ENCODE measurements around the gene ARL4D. TPM values are rescaled to one million over a fixed set of nuclear protein-coding genes. Genes with fewer than 3 reads are reported as not detected.

Gene ARL4D
- total and polyA plus RNA-seq, 2 of the 4 experiments (the other 2 are of a cell fraction): 12.5 to 30.7 TPM

DNA sequence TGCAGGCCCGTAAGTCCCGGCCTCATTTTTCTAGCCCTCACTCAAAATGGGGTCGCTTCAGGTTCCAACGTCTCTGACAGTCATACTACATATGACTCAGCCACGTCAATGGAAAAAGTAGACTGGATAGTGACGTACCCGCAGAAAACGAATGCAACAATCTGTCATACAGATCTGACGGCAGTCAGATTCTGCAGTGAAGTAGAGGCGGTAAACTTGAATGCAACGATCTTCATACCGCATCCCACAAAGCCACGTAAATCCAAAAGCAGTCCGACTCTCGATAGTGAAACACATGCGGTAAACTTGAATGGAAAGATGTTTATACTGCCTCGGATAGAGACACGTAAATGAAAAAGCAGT, 38.4 kb upstream of the ARL4D start:
- peak overlapping the region; percentile 62 for H3K9ac ChIP-seq (ENCODE audit: low read depth, low read length)
- no peaks in the 10 kb centered on the region for H3K27me3 ChIP-seq (ENCODE audit: control insufficient read depth, insufficient read depth, low read length)
- H4K20me1 ChIP-seq (ENCODE audit: insufficient read depth, low read length): peaks cover 5% of the 10 kb centered on the region; the same call in 1 of the 2 replicates
- H3K9me3 ChIP-seq (ENCODE audit: control insufficient read depth, insufficient read depth, low read length): no peaks in the 10 kb centered on the region
- peak overlapping the region; percentile 17 to 70 for H4K8ac ChIP-seq (ENCODE audit: low read depth in 2 of 2, low read length in 2 of 2)
- dilution Hi-C loops (cut with HindIII; ENCODE audit: low sequenced_read_pairs, unreplicated experiment): no loop called here
- H3K4me2 ChIP-seq (ENCODE audit: low read depth, low read length): peak overlapping the region; percentile 80
- peak overlapping the region; percentile 81 for H3K14ac ChIP-seq (replicated peaks; ENCODE audit: low read depth, low read length)
- ChIA-PET CTCF (interaction anchor here (1.6 to 1.7 kb wide), 2 partner anchors 21 to 124 kb away, joined by 7 to 13 read pairs; partner anchors contain the start of gene DHX8), POLR2A (ENCODE audit: unreplicated experiment) (interaction anchor here (0.5 to 2.3 kb wide), 28 partner anchors 9 to 863 kb away, joined by 3 to 68 read pairs (median 6); partner anchors contain the start of genes ARL4D, DHX8, NBR1 and RETREG3)
- peak overlapping the region; percentile 35 for H3K27ac ChIP-seq (ENCODE audit: insufficient read depth, low read length)
- H2BK20ac ChIP-seq (ENCODE audit: low read depth, low read length): peak overlapping the region; percentile 32
- peak overlapping the region; percentile 88 for H3K56ac ChIP-seq (ENCODE audit: extremely low read depth, insufficient read depth, low read length)
- WGBS, 2 experiments (ENCODE audit: extremely low coverage in 2 of 2, insufficient read length in 1 of 2): 0% methylated on average over 5 of the region's 18 CpGs; no CpG with 5 or more reads in 1 of the 2 experiments
- peak overlapping the region; percentile 22; the same call in 1 of the 2 replicates for H3K18ac ChIP-seq (ENCODE audit: low read depth, low read length)
- H2BK15ac ChIP-seq (ENCODE audit: low read depth, low read length): peak overlapping the region; percentile 3; the same call in 2 of the 3 replicates
- in situ Hi-C loops (cut with MboI; ENCODE audit: low sequenced_read_pairs): loop anchor here (25.0 kb wide), 1 partner anchor 373 kb away; the partner anchor contains the start of genes PTGES3L, RPL27 and RUNDC1
- H3K79me1 ChIP-seq (ENCODE audit: low read depth in 1 of 2, low read length in 2 of 2): peaks cover 0 to 25% of the 10 kb centered on the region in 2 experiments; a peak in 2 of 4 replicates
- peak overlapping the region; percentile 42 for H3K4me3 ChIP-seq (ENCODE audit: insufficient read depth, low read depth, low read length)
- peaks cover 7% of the 10 kb centered on the region for H3K9me1 ChIP-seq (ENCODE audit: insufficient read depth, low read length)
- H2BK5ac ChIP-seq (ENCODE audit: low read depth, low read length, poor library complexity, severe bottlenecking): peak overlapping the region; percentile 93
- peaks cover 15% of the 10 kb centered on the region for H3K4me1 ChIP-seq (ENCODE audit: control insufficient read depth, insufficient read depth, low read length)
- H4K91ac ChIP-seq (ENCODE audit: insufficient read depth, low read depth, low read length): peak overlapping the region; percentile 68
- no peaks in the 10 kb centered on the region for H3K36me3 ChIP-seq (ENCODE audit: control insufficient read depth, insufficient read depth, low read length)
- H4K5ac ChIP-seq (ENCODE audit: low read depth, low read length): peak overlapping the region; percentile 6
- H3K23ac ChIP-seq (ENCODE audit: low read depth, low read length): peak overlapping the region; percentile 86
- peak; percentile 97 for DNase-seq
- H2BK120ac ChIP-seq (ENCODE audit: low read depth, low read length): peak overlapping the region; percentile 49
- TF ChIP-seq BHLHE40 (IDR thresholded peaks at IDR 0.05; ENCODE audit: low read depth, low read length) (peak; percentile 31; the same call in 1 of the 2 replicates), FOS (IDR thresholded peaks at IDR 0.05; ENCODE audit: low read depth, low read length) (peak; percentile 76), SMC3 (IDR thresholded peaks at IDR 0.05; ENCODE audit: low read depth, low read length) (peak; percentile 1; the same call in 1 of the 2 replicates), NFE2L2 (IDR thresholded peaks at IDR 0.05; ENCODE audit: low read depth, low read length) (peak; percentile 53; the same call in 1 of the 2 replicates), MXI1 (IDR thresholded peaks at IDR 0.05; ENCODE audit: borderline replicate concordance, low read depth, low read length) (peak; percentile 72; the same call in 1 of the 2 replicates), CHD1 (IDR thresholded peaks at IDR 0.05; ENCODE audit: low read depth, low read length) (no peak), RAD21 (IDR thresholded peaks at IDR 0.05; ENCODE audit: low read length) (no peak), CEBPB (IDR thresholded peaks at IDR 0.05; ENCODE audit: low read depth, low read length) (peak; percentile 40; the same call in 1 of the 2 replicates)
- intact Hi-C loops (cut with micrococcal nuclease): no loop called here
- BruUV-seq (replicated peaks): no TSS peak
- H2AK9ac ChIP-seq (replicated peaks; ENCODE audit: low read depth, low read length, poor library complexity): peak overlapping the region; percentile 69
- peak; percentile 2 for ATAC-seq (ENCODE audit: low read depth)
- H2AK5ac ChIP-seq (ENCODE audit: low read depth, low read length): peak overlapping the region; percentile 31
- H3K4ac ChIP-seq (ENCODE audit: low read depth, low read length): peak overlapping the region; percentile 79
- peak overlapping the region; percentile 56 for H2AFZ ChIP-seq (replicated peaks; ENCODE audit: low read length, poor library complexity)
